ENCODE results near the gene BPIFB3.

- no peak for TF ChIP-seq CTCF (IDR thresholded peaks at IDR 0.05; ENCODE audit: low read depth, low read length, poor library complexity, severe bottlenecking)
- TF ChIP-seq EZH2phosphoT487 (IDR thresholded peaks at IDR 0.05; ENCODE audit: borderline replicate concordance, low read length), result no peak
Measured at GRCh38 chr20:33026779-33027759, 26.6 kb upstream of the BPIFB3 start.
